ENCODE measurements around the gene PACS1. TPM values are rescaled to one million over a fixed set of nuclear protein-coding genes. Genes with fewer than 3 reads are reported as not detected.

Gene PACS1
- total RNA-seq, 4 donors from 2014 or later: 37.1 to 97.8 (median 54.3) TPM

GRCh38 chr11:66259956-66260355 lies 189.9 kb downstream of the PACS1 start:
- no peak overlapping the region for H3K27ac ChIP-seq (replicated peaks in 1 of 4)
- H3K9me3 ChIP-seq: no peaks in the 10 kb centered on the region
- no peak overlapping the region for H3K4me3 ChIP-seq
- H3K4me1 ChIP-seq: peaks cover 14 to 23% (median 21%) of the 10 kb centered on the region in 4 donors
- 76% methylated on average over 4 of the region's 4 CpGs for WGBS
- intact Hi-C loops (cut with DNase I): no loop called here
- H3K36me3 ChIP-seq: peaks cover 10 to 59% (median 53%) of the 10 kb centered on the region in 4 donors
- TF ChIP-seq CTCF (IDR thresholded peaks at IDR 0.05) (no peak), POLR2A (IDR thresholded peaks at IDR 0.05; ENCODE audit: low read depth) (no peak), POLR2AphosphoS5 (IDR thresholded peaks at IDR 0.05) (no peak), EP300 (IDR thresholded peaks at IDR 0.05) (no peak)
- no peaks in the 10 kb centered on the region for H3K27me3 ChIP-seq
- DNase-seq (ENCODE audit: extremely low spot score): no peak

DNA sequence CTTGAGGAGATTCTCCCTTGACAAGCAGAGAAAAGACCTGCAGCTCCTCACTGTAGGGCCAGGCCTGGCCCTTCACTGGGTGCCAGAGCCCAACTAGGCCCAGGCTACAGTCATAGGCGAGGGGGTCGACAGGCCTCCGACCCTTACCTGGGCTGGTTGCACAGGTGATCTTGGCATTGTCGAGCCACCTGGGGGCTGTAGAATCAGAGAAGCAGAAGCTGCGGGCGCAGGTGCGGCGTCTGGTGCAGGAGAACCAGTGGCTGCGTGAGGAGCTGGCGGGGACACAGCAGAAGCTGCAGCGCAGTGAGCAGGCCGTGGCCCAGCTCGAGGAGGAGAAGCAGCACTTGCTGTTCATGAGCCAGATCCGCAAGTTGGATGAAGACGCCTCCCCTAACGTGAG lies 191.5 kb downstream of the PACS1 start:
- 91% methylated on average over 11 of the region's 16 CpGs for WGBS
- H3K27me3 ChIP-seq: no peaks in the 10 kb centered on the region
- H3K4me1 ChIP-seq: peaks cover 17 to 35% (median 31%) of the 10 kb centered on the region in 4 donors
- H3K4me3 ChIP-seq: no peak overlapping the region
- TF ChIP-seq POLR2AphosphoS5 (IDR thresholded peaks at IDR 0.05): no peak
- TF ChIP-seq EP300 (IDR thresholded peaks at IDR 0.05): no peak
- TF ChIP-seq CTCF (IDR thresholded peaks at IDR 0.05): no peak
- no peak for TF ChIP-seq POLR2A (IDR thresholded peaks at IDR 0.05; ENCODE audit: low read depth)
- peaks cover 10 to 75% (median 68%) of the 10 kb centered on the region in 4 donors for H3K36me3 ChIP-seq
- DNase-seq (ENCODE audit: extremely low spot score): no peak
- H3K9me3 ChIP-seq: no peaks in the 10 kb centered on the region
- H3K27ac ChIP-seq (replicated peaks in 1 of 4): no peak overlapping the region
- intact Hi-C loops (cut with DNase I): no loop called here

DNA sequence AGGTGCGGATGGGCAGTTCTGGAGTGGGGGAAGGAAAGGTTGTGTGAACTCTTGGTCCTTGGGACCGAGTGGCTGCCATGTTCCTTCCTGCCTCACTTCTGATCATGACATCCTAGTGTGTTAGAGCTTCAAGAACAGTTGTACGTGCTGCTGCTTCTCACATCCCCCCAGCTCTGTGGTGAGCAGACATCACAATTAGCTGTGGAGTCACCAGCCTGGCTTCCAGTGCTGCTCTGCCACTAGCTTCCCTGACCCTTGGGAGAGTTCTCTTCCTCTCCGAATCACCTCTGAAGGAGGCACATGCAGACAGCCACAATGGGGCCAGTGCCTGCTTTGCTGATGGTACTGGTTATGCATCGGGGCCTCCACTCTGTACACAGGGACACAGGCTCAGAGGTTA lies 192.1 kb downstream of the PACS1 start:
- WGBS: 73% methylated on average over 3 of the region's 5 CpGs
- Histone ChIP-seq H3K4me1 (peaks cover 17 to 35% (median 31%) of the 10 kb centered on the region in 4 donors), H3K4me3 (no peak overlapping the region), H3K27me3 (no peaks in the 10 kb centered on the region), H3K36me3 (peaks cover 10 to 75% (median 69%) of the 10 kb centered on the region in 4 donors), H3K9me3 (no peaks in the 10 kb centered on the region), H3K27ac (replicated peaks in 1 of 4) (no peak overlapping the region)
- intact Hi-C loops (cut with DNase I): no loop called here
- TF ChIP-seq POLR2AphosphoS5 (IDR thresholded peaks at IDR 0.05) (no peak), CTCF (IDR thresholded peaks at IDR 0.05) (no peak), EP300 (IDR thresholded peaks at IDR 0.05) (no peak), POLR2A (IDR thresholded peaks at IDR 0.05; ENCODE audit: low read depth) (no peak)
- DNase-seq (ENCODE audit: extremely low spot score): no peak

GRCh38 chr11:66262696-66263095 lies 192.6 kb downstream of the PACS1 start:
- intact Hi-C loops (cut with DNase I): no loop called here
- TF ChIP-seq POLR2AphosphoS5 (IDR thresholded peaks at IDR 0.05) (no peak), EP300 (IDR thresholded peaks at IDR 0.05) (no peak), CTCF (IDR thresholded peaks at IDR 0.05) (no peak)
- H3K36me3 ChIP-seq: peaks cover 10 to 75% (median 69%) of the 10 kb centered on the region in 4 donors
- H3K4me1 ChIP-seq: peaks cover 17 to 35% (median 31%) of the 10 kb centered on the region in 4 donors
- no peak overlapping the region for H3K27ac ChIP-seq (replicated peaks in 1 of 4)
- no CpG with 5 or more reads among the region's 12 CpGs for WGBS
- no peak overlapping the region for H3K4me3 ChIP-seq
- no peak for DNase-seq (ENCODE audit: extremely low spot score)
- H3K9me3 ChIP-seq: no peaks in the 10 kb centered on the region
- H3K27me3 ChIP-seq: no peaks in the 10 kb centered on the region

GRCh38 chr11:66263231-66263630 lies 193.2 kb downstream of the PACS1 start:
- Histone ChIP-seq H3K27ac (replicated peaks in 1 of 4) (no peak overlapping the region), H3K27me3 (no peaks in the 10 kb centered on the region), H3K36me3 (peaks cover 10 to 75% (median 69%) of the 10 kb centered on the region in 4 donors), H3K4me1 (peaks cover 17 to 35% (median 31%) of the 10 kb centered on the region in 4 donors), H3K9me3 (no peaks in the 10 kb centered on the region), H3K4me3 (no peak overlapping the region)
- DNase-seq (ENCODE audit: extremely low spot score): no peak
- no peak for TF ChIP-seq EP300 (IDR thresholded peaks at IDR 0.05)
- no peak for TF ChIP-seq POLR2AphosphoS5 (IDR thresholded peaks at IDR 0.05)
- TF ChIP-seq POLR2A (IDR thresholded peaks at IDR 0.05; ENCODE audit: low read depth): no peak
- no peak for TF ChIP-seq CTCF (IDR thresholded peaks at IDR 0.05)
- intact Hi-C loops (cut with DNase I): no loop called here
- WGBS: 98% methylated on average over 4 of the region's 4 CpGs
